ENCODE results near the gene BCAP29. TPM values are rescaled to one million over a fixed set of nuclear protein-coding genes. Genes with fewer than 3 reads are reported as not detected.

BCAP29 gene
- total and polyA plus RNA-seq, 2 donors (not counting 1 experiment from before 2014, with no cell fraction given): 64.7 to 79.7 TPM

GRCh38 chr7:107597582-107597916 is 17.5 kb downstream of the BCAP29 start:
- H3K9me3 ChIP-seq (ENCODE audit: control insufficient read depth, insufficient read depth, low read depth, low read length): no peaks in the 10 kb centered on the region
- no peaks in the 10 kb centered on the region for H3K36me3 ChIP-seq (ENCODE audit: control insufficient read depth, insufficient read depth, low read length)
- no peak overlapping the region for H2AFZ ChIP-seq (ENCODE audit: low read length)
- no peaks in the 10 kb centered on the region for H3K79me2 ChIP-seq (ENCODE audit: control insufficient read depth, insufficient read depth, low read length)
- peaks cover 5% of the 10 kb centered on the region for H3K4me1 ChIP-seq (ENCODE audit: control insufficient read depth, extremely low read depth, insufficient read depth, low read length)
- TF ChIP-seq EZH2 (IDR thresholded peaks at IDR 0.05; ENCODE audit: low read length, missing control alignments) (no peak), CTCF (conservative IDR thresholded peaks at IDR 0.05 in 1 of 2, IDR thresholded peaks at IDR 0.05 in 1 of 2; ENCODE audit: low read depth in 1 of 2, low read length in 2 of 2) (no peak)
- no peaks in the 10 kb centered on the region for H3K27me3 ChIP-seq (ENCODE audit: control insufficient read depth, insufficient read depth, low read length)
- no peak overlapping the region for H3K27ac ChIP-seq (ENCODE audit: insufficient read depth, low read length)
- H3K9ac ChIP-seq (ENCODE audit: insufficient read depth, low read length): no peak overlapping the region
- H4K20me1 ChIP-seq (ENCODE audit: control insufficient read depth, extremely low read depth, insufficient read depth, low read length): no peaks in the 10 kb centered on the region
- no peak overlapping the region for H3K4me3 ChIP-seq (replicated peaks in 1 of 4; ENCODE audit: control extremely low read depth in 1 of 4, insufficient read depth in 1 of 4, low read depth in 3 of 4, low read length in 4 of 4)
- DNase-seq (ENCODE audit: low read depth in 2 of 2): no peak
- H3K4me2 ChIP-seq (ENCODE audit: extremely low read depth, insufficient read depth, low read length): no peak overlapping the region

GRCh38 chr7:107597953-107598352 is 17.9 kb downstream of the BCAP29 start:
- Histone ChIP-seq H3K4me2 (ENCODE audit: extremely low read depth, insufficient read depth, low read length) (no peak overlapping the region), H2AFZ (ENCODE audit: low read length) (no peak overlapping the region), H3K27ac (ENCODE audit: insufficient read depth, low read length) (no peak overlapping the region), H3K27me3 (ENCODE audit: control insufficient read depth, insufficient read depth, low read length) (no peaks in the 10 kb centered on the region), H3K4me3 (replicated peaks in 1 of 4; ENCODE audit: control extremely low read depth in 1 of 4, insufficient read depth in 1 of 4, low read depth in 3 of 4, low read length in 4 of 4) (no peak overlapping the region), H4K20me1 (ENCODE audit: control insufficient read depth, extremely low read depth, insufficient read depth, low read length) (no peaks in the 10 kb centered on the region), H3K36me3 (ENCODE audit: control insufficient read depth, insufficient read depth, low read length) (no peaks in the 10 kb centered on the region), H3K79me2 (ENCODE audit: control insufficient read depth, insufficient read depth, low read length) (no peaks in the 10 kb centered on the region), H3K4me1 (ENCODE audit: control insufficient read depth, extremely low read depth, insufficient read depth, low read length) (peaks cover 5% of the 10 kb centered on the region), H3K9me3 (ENCODE audit: control insufficient read depth, insufficient read depth, low read depth, low read length) (no peaks in the 10 kb centered on the region), H3K9ac (ENCODE audit: insufficient read depth, low read length) (no peak overlapping the region)
- no peak for DNase-seq (ENCODE audit: low read depth in 2 of 2)
- TF ChIP-seq CTCF (conservative IDR thresholded peaks at IDR 0.05 in 1 of 2, IDR thresholded peaks at IDR 0.05 in 1 of 2; ENCODE audit: low read depth in 1 of 2, low read length in 2 of 2) (no peak), EZH2 (IDR thresholded peaks at IDR 0.05; ENCODE audit: low read length, missing control alignments) (no peak)

GRCh38 chr7:107599262-107599661 is 19.2 kb downstream of the BCAP29 start:
- H3K4me3 ChIP-seq (replicated peaks in 1 of 4; ENCODE audit: control extremely low read depth in 1 of 4, insufficient read depth in 1 of 4, low read depth in 3 of 4, low read length in 4 of 4): no peak overlapping the region
- DNase-seq (ENCODE audit: low read depth in 2 of 2): no peak
- TF ChIP-seq EZH2 (IDR thresholded peaks at IDR 0.05; ENCODE audit: low read length, missing control alignments): no peak
- TF ChIP-seq CTCF (conservative IDR thresholded peaks at IDR 0.05 in 1 of 2, IDR thresholded peaks at IDR 0.05 in 1 of 2; ENCODE audit: low read depth in 1 of 2, low read length in 2 of 2): no peak
- no peak overlapping the region for H3K9ac ChIP-seq (ENCODE audit: insufficient read depth, low read length)
- no peaks in the 10 kb centered on the region for H3K27me3 ChIP-seq (ENCODE audit: control insufficient read depth, insufficient read depth, low read length)
- no peaks in the 10 kb centered on the region for H3K79me2 ChIP-seq (ENCODE audit: control insufficient read depth, insufficient read depth, low read length)
- no peaks in the 10 kb centered on the region for H3K9me3 ChIP-seq (ENCODE audit: control insufficient read depth, insufficient read depth, low read depth, low read length)
- H3K4me2 ChIP-seq (ENCODE audit: extremely low read depth, insufficient read depth, low read length): no peak overlapping the region
- no peak overlapping the region for H2AFZ ChIP-seq (ENCODE audit: low read length)
- no peaks in the 10 kb centered on the region for H4K20me1 ChIP-seq (ENCODE audit: control insufficient read depth, extremely low read depth, insufficient read depth, low read length)
- no peaks in the 10 kb centered on the region for H3K36me3 ChIP-seq (ENCODE audit: control insufficient read depth, insufficient read depth, low read length)
- peaks cover 3% of the 10 kb centered on the region for H3K4me1 ChIP-seq (ENCODE audit: control insufficient read depth, extremely low read depth, insufficient read depth, low read length)
- no peak overlapping the region for H3K27ac ChIP-seq (ENCODE audit: insufficient read depth, low read length)

Measured in fibroblast of lung (primary cell).